Activated T-cell treated with anti-CD3 and anti-CD28 coated beads for 24 hours (primary cell): Measurements from ENCODE around the gene ZDHHC9.

ENCODE experiments used
- DNase-seq: peaks from one replicate; pipeline ENCODE4 v3.0.0-alpha.2; 2020; ENCODE audit warnings: low read depth

The ZDHHC9 gene

GRCh38 chrX:129761596-129761995, 82.1 kb downstream of the ZDHHC9 start:
- DNase-seq = no peak

DNA sequence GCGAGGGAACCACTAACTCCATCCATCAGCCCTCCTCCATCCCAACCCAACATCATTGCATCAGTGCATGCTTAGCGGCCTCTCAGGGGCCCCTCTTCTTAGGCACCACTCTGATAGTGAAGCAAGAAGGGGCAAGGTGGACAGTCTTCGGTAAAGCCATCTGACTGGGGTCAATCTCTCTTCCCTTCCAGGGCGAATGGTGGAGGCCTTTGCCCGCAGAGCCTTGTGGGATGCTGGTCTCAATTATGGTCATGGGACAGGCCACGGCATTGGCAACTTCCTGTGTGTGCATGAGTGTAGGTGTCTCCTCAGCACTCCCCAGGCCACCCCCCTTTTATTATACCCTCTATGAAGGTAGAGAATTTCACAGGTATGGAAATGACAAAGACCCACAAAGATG, 82.7 kb downstream of the ZDHHC9 start:
- no peak for DNase-seq

DNA sequence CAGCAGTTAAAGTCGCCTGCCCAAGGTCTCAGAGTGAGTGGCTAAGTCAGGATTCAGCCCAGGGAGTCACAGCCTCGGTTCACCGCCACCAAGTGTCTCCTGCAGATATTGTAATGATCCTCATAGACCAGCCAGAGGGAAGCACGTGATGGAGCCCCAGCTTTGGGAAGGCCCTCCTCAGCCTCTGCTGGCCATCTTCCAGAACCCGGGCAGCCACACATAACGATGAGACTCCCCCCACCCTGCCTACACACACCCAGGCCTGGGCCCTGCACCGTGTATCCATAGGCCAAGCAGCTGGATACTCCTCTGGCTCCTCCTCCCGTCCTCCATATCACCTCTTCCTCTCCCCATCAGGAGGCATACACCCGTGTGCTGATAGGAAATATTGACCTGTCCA, 83.5 kb downstream of the ZDHHC9 start:
- no peak for DNase-seq

DNA sequence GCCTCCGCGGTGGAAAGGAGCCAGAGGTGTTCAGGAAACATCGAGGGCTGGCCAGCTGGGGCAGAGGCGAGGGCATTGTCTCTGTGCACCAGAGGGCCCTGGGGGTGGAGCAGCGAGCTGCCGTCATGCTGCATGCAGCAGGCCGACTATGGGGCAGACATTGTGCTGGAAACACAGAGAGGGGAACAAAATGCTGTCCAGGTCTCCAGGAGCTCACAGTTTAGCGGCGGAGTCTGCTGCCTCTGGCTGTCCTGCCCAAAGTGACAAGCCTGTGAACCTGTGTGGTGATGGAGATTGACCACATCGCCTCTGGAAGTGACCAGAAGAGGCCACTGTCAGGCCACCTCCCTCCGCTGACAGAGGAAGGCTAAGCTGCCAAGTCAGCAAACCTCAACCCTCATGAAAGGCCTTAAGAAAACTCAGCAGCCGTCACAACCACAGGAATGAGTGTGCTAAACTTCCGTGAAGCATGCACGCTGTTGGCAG, 84.1 kb downstream of the ZDHHC9 start:
- DNase-seq = no peak

- DNase-seq = no peak
Measured at GRCh38 chrX:129755779-129756650, 87.7 kb downstream of the ZDHHC9 start.

GRCh38 chrX:129754056-129755024, 89.3 kb downstream of the ZDHHC9 start:
- DNase-seq = no peak
